Measurements from ENCODE around the gene C19orf81.
"Not testable (repeated sequence)": the region's sequence is repeated elsewhere in the genome, so short reads cannot be mapped to it uniquely, and the experiment has no call there.

C19orf81 gene

GRCh38 chr19:50612504-50613404 is 36.5 kb upstream of the C19orf81 start:
- not testable (repeated sequence) for H3K4me3 ChIP-seq (ENCODE audit: extremely low read depth, insufficient read depth, low read length, poor library complexity, severe bottlenecking); H3K9me3 ChIP-seq (ENCODE audit: control insufficient read depth, low read length); H3K36me3 ChIP-seq (ENCODE audit: control insufficient read depth, insufficient read depth, low read length); H3K4me1 ChIP-seq (ENCODE audit: control insufficient read depth, insufficient read depth, low read length, poor library complexity, severe bottlenecking); H3K27ac ChIP-seq (ENCODE audit: low read depth, low read length, severe bottlenecking)
- 40% methylated on average over 1 of the region's 11 CpGs; no CpG with 5 or more reads in 1 of the 2 experiments for WGBS, 2 experiments (ENCODE audit: insufficient coverage in 2 of 2)

- not testable (repeated sequence) for H3K4me3 ChIP-seq (ENCODE audit: extremely low read depth, insufficient read depth, low read length, poor library complexity, severe bottlenecking); H3K9me3 ChIP-seq (ENCODE audit: control insufficient read depth, low read length); H3K36me3 ChIP-seq (ENCODE audit: control insufficient read depth, insufficient read depth, low read length); H3K4me1 ChIP-seq (ENCODE audit: control insufficient read depth, insufficient read depth, low read length, poor library complexity, severe bottlenecking); H3K27ac ChIP-seq (ENCODE audit: low read depth, low read length, severe bottlenecking)
- 77 to 84% methylated on average over 4 of the region's 5 CpGs for whole genome bisulfite sequencing, 2 experiments (ENCODE audit: insufficient coverage in 2 of 2)
Measured at GRCh38 chr19:50618379-50618778, 30.9 kb upstream of the C19orf81 start.

- not testable (repeated sequence) for H3K27ac ChIP-seq (ENCODE audit: low read depth, low read length, severe bottlenecking); H3K4me1 ChIP-seq (ENCODE audit: control insufficient read depth, insufficient read depth, low read length, poor library complexity, severe bottlenecking); H3K4me3 ChIP-seq (ENCODE audit: extremely low read depth, insufficient read depth, low read length, poor library complexity, severe bottlenecking); H3K9me3 ChIP-seq (ENCODE audit: control insufficient read depth, low read length); H3K36me3 ChIP-seq (ENCODE audit: control insufficient read depth, insufficient read depth, low read length)
- 69 to 76% methylated on average over 5 of the region's 5 CpGs for WGBS, 2 experiments (ENCODE audit: insufficient coverage in 2 of 2)
Measured at GRCh38 chr19:50619184-50619583, 30.1 kb upstream of the C19orf81 start.

GRCh38 chr19:50620394-50620906 is 28.8 kb upstream of the C19orf81 start:
- not testable (repeated sequence) for H3K27ac ChIP-seq (ENCODE audit: low read depth, low read length, severe bottlenecking); H3K36me3 ChIP-seq (ENCODE audit: control insufficient read depth, insufficient read depth, low read length); H3K4me3 ChIP-seq (ENCODE audit: extremely low read depth, insufficient read depth, low read length, poor library complexity, severe bottlenecking); H3K4me1 ChIP-seq (ENCODE audit: control insufficient read depth, insufficient read depth, low read length, poor library complexity, severe bottlenecking); H3K9me3 ChIP-seq (ENCODE audit: control insufficient read depth, low read length)
- WGBS, 2 experiments (ENCODE audit: insufficient coverage in 2 of 2), result no CpG with 5 or more reads among the region's 5 CpGs

GRCh38 chr19:50624949-50625600 is 24.2 kb upstream of the C19orf81 start:
- H3K4me3 ChIP-seq (ENCODE audit: extremely low read depth, insufficient read depth, low read length, poor library complexity, severe bottlenecking), result no peak overlapping the region
- no peaks in the 10 kb centered on the region for H3K9me3 ChIP-seq (ENCODE audit: control insufficient read depth, low read length)
- H3K36me3 ChIP-seq (ENCODE audit: control insufficient read depth, insufficient read depth, low read length), result no peaks in the 10 kb centered on the region
- 92 to 95% methylated on average over 36 to 41 of the region's 44 CpGs for WGBS, 2 experiments (ENCODE audit: insufficient coverage in 2 of 2)
- no peaks in the 10 kb centered on the region for H3K4me1 ChIP-seq (ENCODE audit: control insufficient read depth, insufficient read depth, low read length, poor library complexity, severe bottlenecking)
- no peak overlapping the region for H3K27ac ChIP-seq (ENCODE audit: low read depth, low read length, severe bottlenecking)

- no peak overlapping the region for H3K27ac ChIP-seq (ENCODE audit: low read depth, low read length, severe bottlenecking)
- no peaks in the 10 kb centered on the region for H3K9me3 ChIP-seq (ENCODE audit: control insufficient read depth, low read length)
- H3K36me3 ChIP-seq (ENCODE audit: control insufficient read depth, insufficient read depth, low read length), result no peaks in the 10 kb centered on the region
- 79 to 85% methylated on average over 4 of the region's 4 CpGs for WGBS, 2 experiments (ENCODE audit: insufficient coverage in 2 of 2)
- H3K4me1 ChIP-seq (ENCODE audit: control insufficient read depth, insufficient read depth, low read length, poor library complexity, severe bottlenecking), result no peaks in the 10 kb centered on the region
- no peak overlapping the region for H3K4me3 ChIP-seq (ENCODE audit: extremely low read depth, insufficient read depth, low read length, poor library complexity, severe bottlenecking)
Measured at GRCh38 chr19:50626011-50626410, 23.2 kb upstream of the C19orf81 start.

- Histone ChIP-seq H3K4me1 (ENCODE audit: control insufficient read depth, insufficient read depth, low read length, poor library complexity, severe bottlenecking) (no peaks in the 10 kb centered on the region), H3K27ac (ENCODE audit: low read depth, low read length, severe bottlenecking) (no peak overlapping the region), H3K9me3 (ENCODE audit: control insufficient read depth, low read length) (no peaks in the 10 kb centered on the region), H3K36me3 (ENCODE audit: control insufficient read depth, insufficient read depth, low read length) (no peaks in the 10 kb centered on the region), H3K4me3 (ENCODE audit: extremely low read depth, insufficient read depth, low read length, poor library complexity, severe bottlenecking) (no peak overlapping the region)
- WGBS, 2 experiments (ENCODE audit: insufficient coverage in 2 of 2), result 71% methylated on average over 3 of the region's 4 CpGs; no CpG with 5 or more reads in 1 of the 2 experiments
Measured at GRCh38 chr19:50626795-50627194, 22.4 kb upstream of the C19orf81 start.

- peaks cover under 1% of the 10 kb centered on the region for H3K9me3 ChIP-seq (ENCODE audit: control insufficient read depth, low read length)
- no peaks in the 10 kb centered on the region for H3K36me3 ChIP-seq (ENCODE audit: control insufficient read depth, insufficient read depth, low read length)
- H3K27ac ChIP-seq (ENCODE audit: low read depth, low read length, severe bottlenecking), result no peak overlapping the region
- H3K4me3 ChIP-seq (ENCODE audit: extremely low read depth, insufficient read depth, low read length, poor library complexity, severe bottlenecking), result no peak overlapping the region
- no peaks in the 10 kb centered on the region for H3K4me1 ChIP-seq (ENCODE audit: control insufficient read depth, insufficient read depth, low read length, poor library complexity, severe bottlenecking)
- WGBS, 2 experiments (ENCODE audit: insufficient coverage in 2 of 2), result 83 to 98% methylated on average over 2 to 4 of the region's 5 CpGs
Measured at GRCh38 chr19:50628146-50628545, 21.1 kb upstream of the C19orf81 start.

GRCh38 chr19:50628551-50628950 is 20.7 kb upstream of the C19orf81 start:
- Histone ChIP-seq H3K4me1 (ENCODE audit: control insufficient read depth, insufficient read depth, low read length, poor library complexity, severe bottlenecking) (no peaks in the 10 kb centered on the region), H3K27ac (ENCODE audit: low read depth, low read length, severe bottlenecking) (no peak overlapping the region), H3K9me3 (ENCODE audit: control insufficient read depth, low read length) (peaks cover 5% of the 10 kb centered on the region), H3K4me3 (ENCODE audit: extremely low read depth, insufficient read depth, low read length, poor library complexity, severe bottlenecking) (no peak overlapping the region), H3K36me3 (ENCODE audit: control insufficient read depth, insufficient read depth, low read length) (no peaks in the 10 kb centered on the region)
- WGBS, 2 experiments (ENCODE audit: insufficient coverage in 2 of 2), result 89 to 100% methylated on average over 1 to 3 of the region's 7 CpGs

GRCh38 chr19:50629194-50629593 is 20.1 kb upstream of the C19orf81 start:
- no peaks in the 10 kb centered on the region for H3K36me3 ChIP-seq (ENCODE audit: control insufficient read depth, insufficient read depth, low read length)

GRCh38 chr19:50629801-50630200 is 19.4 kb upstream of the C19orf81 start:
- Histone ChIP-seq H3K4me3 (ENCODE audit: extremely low read depth, insufficient read depth, low read length, poor library complexity, severe bottlenecking) (no peak overlapping the region), H3K9me3 (ENCODE audit: control insufficient read depth, low read length) (peaks cover 15% of the 10 kb centered on the region), H3K27ac (ENCODE audit: low read depth, low read length, severe bottlenecking) (no peak overlapping the region), H3K36me3 (ENCODE audit: control insufficient read depth, insufficient read depth, low read length) (no peaks in the 10 kb centered on the region), H3K4me1 (ENCODE audit: control insufficient read depth, insufficient read depth, low read length, poor library complexity, severe bottlenecking) (no peaks in the 10 kb centered on the region)
- 79 to 81% methylated on average over 10 to 14 of the region's 14 CpGs for WGBS, 2 experiments (ENCODE audit: insufficient coverage in 2 of 2)

More at GRCh38 chr19:50629194-50629593, 20.1 kb upstream of the C19orf81 start:
- Histone ChIP-seq H3K4me1 (ENCODE audit: control insufficient read depth, insufficient read depth, low read length, poor library complexity, severe bottlenecking) (no peaks in the 10 kb centered on the region), H3K27ac (ENCODE audit: low read depth, low read length, severe bottlenecking) (no peak overlapping the region), H3K9me3 (ENCODE audit: control insufficient read depth, low read length) (peaks cover 11% of the 10 kb centered on the region), H3K4me3 (ENCODE audit: extremely low read depth, insufficient read depth, low read length, poor library complexity, severe bottlenecking) (no peak overlapping the region)
- WGBS, 2 experiments (ENCODE audit: insufficient coverage in 2 of 2), result 85 to 90% methylated on average over 18 to 19 of the region's 20 CpGs
